Transverse colon (tissue), 4 donors: ENCODE data around the gene IL9. TPM values are rescaled to one million over a fixed set of nuclear protein-coding genes. Genes with fewer than 3 reads are reported as not detected.
"Not testable (repeated sequence)": the region's sequence is repeated elsewhere in the genome, so short reads cannot be mapped to it uniquely, and the experiment has no call there.

Experiments
- DNase-seq: peaks from one replicate; pipeline ENCODE4 v3.0.0-alpha.2; 2019
- H3K27ac ChIP-seq, 4 donors: fragments of 200-600 bp; sonication (generic); 2 replicates each; pipeline ENCODE4 v1.5.1; 2016 to 2018; ENCODE audit warnings: inconsistent platforms in 4 of 4
- H3K27me3 ChIP-seq: fragments of 200-600 bp; sonication (generic); 2 replicates; pipeline ENCODE4 v1.5.1; 2017; ENCODE audit warnings: inconsistent platforms
- H3K36me3 ChIP-seq, 4 donors: fragments of 200-600 bp; sonication (generic); 2 replicates each; pipeline ENCODE4 v1.5.1; 2017 to 2019; ENCODE audit warnings: inconsistent platforms in 4 of 4
- H3K4me1 ChIP-seq, 4 donors: fragments of 200-600 bp; sonication (generic); 2 replicates each; pipeline ENCODE4 v1.5.1; 2017 to 2020; ENCODE audit warnings: inconsistent platforms in 4 of 4
- H3K4me3 ChIP-seq, 4 donors: fragments of 200-600 bp; sonication (generic); 1 replicate in 1 of 4; 2 replicates in 3 of 4; pipeline versions ENCODE4 v1.5.1 to v1.6.1; 2017 to 2019; ENCODE audit warnings: inconsistent platforms in 4 of 4
- H3K9me3 ChIP-seq, 2 donors: fragments of 200-600 bp; sonication (generic); 2 replicates each; pipeline ENCODE4 v1.5.1; 2017 to 2019; ENCODE audit warnings: inconsistent platforms in 2 of 2
- CTCF ChIP-seq, 5 experiments: fragments of 200-600 bp in 3 of 5; fragments of 450-650 bp in 2 of 5; sonication (generic) in 3 of 5; IDR thresholded peaks; 1 replicate in 2 of 5; 2 replicates in 3 of 5; pipeline ENCODE4 v1.5.1; 2016 to 2017; ENCODE audit warnings: antibody characterized with exemption in 5 of 5, inconsistent platforms in 3 of 5, mild to moderate bottlenecking in 2 of 5, moderate library complexity in 1 of 5
- EP300 ChIP-seq: sonication (generic); formaldehyde crosslinking; IDR thresholded peaks from one replicate; pipeline ENCODE4 v1.6.1; 2017; ENCODE audit warnings: antibody characterized with exemption, low read depth
- POLR2A ChIP-seq: fragments of 450-650 bp; IDR thresholded peaks from one replicate; pipeline ENCODE4 v1.6.1; 2016; ENCODE audit warnings: antibody characterized with exemption, mild to moderate bottlenecking, moderate library complexity
- POLR2AphosphoS5 ChIP-seq, 3 donors: sonication (generic); formaldehyde crosslinking; IDR thresholded peaks; one replicate each; pipeline ENCODE4 v1.6.1; 2016; ENCODE audit warnings: antibody characterized with exemption in 3 of 3
- WGBS, 2 donors: methylation state at CpG; one replicate each; pipeline ENCODE4 v1.1.5; 2018; ENCODE audit warnings: low coverage in 1 of 2; 5-methylcytosine and 5-hydroxymethylcytosine counted together
- in situ Hi-C, 4 donors: fragments of 200-750 bp; cut with MboI; loops; one replicate each; pipeline versions ENCODE4 v1.15.0 to v1.15.1; 2017; ENCODE audit warnings: low sequenced_read_pairs in 3 of 4, low pct_ligation_motif_present in 1 of 4, low pct_unique_long_range_greater_than_20kb in 1 of 4
- intact Hi-C: fragments of 100-400 bp; cut with DNase I; formaldehyde crosslinking; loops from one replicate; pipeline ENCODE4 v1.15.1; 2023; ENCODE audit warnings: low total_unique reads
- total RNA-seq, 4 donors: library from RNA; depleted of rRNA; stranded (reverse); fragments of >200 nt; gene quantifications; one replicate each; pipeline ENCODE4 v1.1.0, GENCODE V29; 2016

Gene IL9
- total RNA-seq, 4 donors from 2014 or later = not detected

DNA sequence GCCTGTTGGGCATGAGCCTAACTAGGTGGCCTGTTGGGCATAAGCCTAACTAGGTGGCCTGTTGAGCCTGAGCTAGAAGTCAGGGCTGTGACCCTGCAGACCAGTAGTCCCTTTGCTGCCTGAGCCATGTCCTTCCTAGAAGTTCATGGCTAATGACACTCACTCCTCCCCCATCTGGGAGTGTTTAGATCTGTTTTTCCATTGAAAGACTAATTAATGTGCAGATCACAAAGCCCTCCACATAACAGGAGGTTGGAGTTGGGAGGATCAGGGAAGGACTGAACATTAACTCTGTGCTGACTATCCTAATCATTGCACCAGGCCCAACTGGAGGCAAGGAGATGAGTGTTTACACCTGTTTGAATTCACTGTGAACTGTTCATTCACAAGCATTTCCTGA lies 33.6 kb downstream of the IL9 start:
- H3K4me3 ChIP-seq = no peak overlapping the region
- H3K9me3 ChIP-seq = no peaks in the 10 kb centered on the region
- no peaks in the 10 kb centered on the region for H3K36me3 ChIP-seq
- DNase-seq = no peak
- peaks cover 0 to 2% (median under 1%) of the 10 kb centered on the region in 4 donors for H3K4me1 ChIP-seq
- H3K27ac ChIP-seq = no peak overlapping the region
- intact Hi-C loops (no loop called here), in situ Hi-C loops (no loop called here)
- no peaks in the 10 kb centered on the region for H3K27me3 ChIP-seq
- TF ChIP-seq EP300 = no peak
- no peak for TF ChIP-seq CTCF (IDR thresholded peaks at IDR 0.05)
- no peak for TF ChIP-seq POLR2A
- TF ChIP-seq POLR2AphosphoS5 (IDR thresholded peaks at IDR 0.05) = no peak

DNA sequence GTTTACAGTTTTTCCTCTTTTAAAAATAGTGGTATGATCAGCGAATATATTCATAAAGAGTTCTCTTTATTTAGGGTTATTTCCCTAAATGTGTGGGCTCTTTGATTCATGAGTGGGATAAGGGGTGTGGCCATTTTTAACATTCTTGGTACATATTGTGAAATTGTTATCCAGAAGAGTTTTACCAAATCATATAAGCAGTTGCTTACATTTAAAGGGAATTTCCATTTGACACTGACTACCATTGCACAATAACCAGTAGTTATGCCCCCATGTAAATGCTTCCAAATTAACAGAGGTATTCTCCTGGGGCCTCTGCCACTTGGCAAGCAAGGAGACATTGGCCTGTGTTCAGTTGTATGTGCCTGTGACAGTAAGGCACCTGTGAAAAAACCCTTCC lies 34.0 kb downstream of the IL9 start:
- no peaks in the 10 kb centered on the region for H3K4me1 ChIP-seq
- no peak overlapping the region for H3K4me3 ChIP-seq
- no peaks in the 10 kb centered on the region for H3K9me3 ChIP-seq
- TF ChIP-seq CTCF (IDR thresholded peaks at IDR 0.05) = no peak
- no peak for TF ChIP-seq POLR2A
- TF ChIP-seq EP300 = no peak
- no peak for TF ChIP-seq POLR2AphosphoS5 (IDR thresholded peaks at IDR 0.05)
- no peak for DNase-seq
- no peaks in the 10 kb centered on the region for H3K27me3 ChIP-seq
- no peak overlapping the region for H3K27ac ChIP-seq
- in situ Hi-C loops (no loop called here), intact Hi-C loops (no loop called here)
- no peaks in the 10 kb centered on the region for H3K36me3 ChIP-seq
- 84 to 86% methylated on average over 1 of the region's 1 CpG for WGBS, 2 donors

DNA sequence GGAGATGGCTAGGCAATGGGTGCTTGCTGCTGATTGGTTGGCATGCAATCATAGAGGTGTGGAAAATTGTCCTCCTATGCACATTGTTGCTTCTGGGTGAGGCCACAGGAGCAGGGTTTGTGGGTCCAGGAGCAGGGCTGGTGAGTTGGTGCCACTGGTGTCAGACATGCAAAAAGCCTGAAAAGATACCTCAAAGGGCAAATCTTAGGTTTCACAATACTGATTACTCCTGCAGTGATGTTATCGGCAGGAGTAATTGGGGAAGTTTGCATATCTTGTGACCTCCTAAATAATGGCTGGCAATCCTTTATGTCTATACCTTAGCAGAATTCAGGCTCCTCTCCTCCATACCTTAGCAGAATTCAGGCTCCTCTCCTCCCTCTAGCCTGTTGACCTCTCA lies 36.0 kb downstream of the IL9 start:
- Histone ChIP-seq H3K27ac (no peak overlapping the region), H3K9me3 (no peaks in the 10 kb centered on the region), H3K27me3 (no peaks in the 10 kb centered on the region), H3K4me1 (no peaks in the 10 kb centered on the region), H3K4me3 (no peak overlapping the region), H3K36me3 (no peaks in the 10 kb centered on the region)
- in situ Hi-C loops (no loop called here), intact Hi-C loops (no loop called here)
- no peak for TF ChIP-seq CTCF (IDR thresholded peaks at IDR 0.05)
- no peak for TF ChIP-seq POLR2A
- no peak for TF ChIP-seq POLR2AphosphoS5 (IDR thresholded peaks at IDR 0.05)
- no peak for TF ChIP-seq EP300
- DNase-seq = no peak
- WGBS, 2 donors = 77% methylated on average over 1 of the region's 1 CpG; no CpG with 5 or more reads in 1 of the 2 donors

GRCh38 chr5:135859186-135859585 lies 36.5 kb downstream of the IL9 start:
- H3K36me3 ChIP-seq, H3K4me1 ChIP-seq, H3K27ac ChIP-seq, H3K4me3 ChIP-seq, DNase-seq, H3K9me3 ChIP-seq, in situ Hi-C loops, H3K27me3 ChIP-seq, intact Hi-C loops: not testable (repeated sequence)
- WGBS, 2 donors = 33 to 72% methylated on average over 1 to 3 of the region's 3 CpGs

DNA sequence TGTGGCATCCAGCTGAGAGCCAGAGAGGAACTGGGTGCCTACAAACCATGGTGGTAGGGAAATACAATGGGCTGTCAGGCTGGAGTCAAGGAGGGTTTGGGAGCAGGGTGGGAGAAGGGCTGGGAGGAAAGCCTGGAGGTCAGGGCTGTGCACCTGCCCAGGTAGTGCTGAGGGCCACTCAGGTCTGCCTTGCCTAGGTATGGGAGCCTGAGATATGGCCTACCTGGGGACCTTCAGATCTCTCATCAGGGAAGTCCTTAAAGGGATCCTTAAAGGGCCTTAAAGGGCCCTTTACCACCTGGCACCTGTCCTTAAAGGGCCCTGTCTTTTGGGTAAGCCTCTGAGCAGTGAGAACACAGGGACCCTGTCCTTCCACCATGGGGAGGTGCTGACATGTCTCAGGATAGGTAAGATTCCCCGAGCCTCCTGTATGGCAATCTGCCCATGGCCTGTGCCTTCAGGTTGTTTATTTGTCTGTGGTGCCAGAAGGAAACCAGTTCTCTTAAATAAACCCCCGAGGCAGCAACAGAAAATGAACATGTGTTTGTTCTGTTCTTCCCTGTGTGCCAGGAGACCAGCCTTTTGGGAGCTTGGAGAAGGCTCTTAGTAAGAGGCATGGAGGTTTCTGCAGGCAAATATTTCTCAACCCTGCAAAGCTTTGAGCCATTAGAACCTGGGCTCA lies 37.9 kb downstream of the IL9 start:
- Histone ChIP-seq H3K9me3 (no peaks in the 10 kb centered on the region), H3K36me3 (no peaks in the 10 kb centered on the region), H3K4me3 (no peak overlapping the region), H3K4me1 (no peaks in the 10 kb centered on the region), H3K27me3 (no peaks in the 10 kb centered on the region), H3K27ac (no peak overlapping the region)
- TF ChIP-seq POLR2AphosphoS5 (IDR thresholded peaks at IDR 0.05) = no peak
- in situ Hi-C loops = no loop called here
- no peak for DNase-seq
- intact Hi-C loops = no loop called here
- 60% methylated on average over 2 of the region's 2 CpGs; no CpG with 5 or more reads in 1 of the 2 donors for WGBS, 2 donors
